ENCODE data around the gene PSME3IP1.
A peak's percentile ranks its signal among the peaks of the same experiment; 100 is the strongest.

The PSME3IP1 gene

DNA sequence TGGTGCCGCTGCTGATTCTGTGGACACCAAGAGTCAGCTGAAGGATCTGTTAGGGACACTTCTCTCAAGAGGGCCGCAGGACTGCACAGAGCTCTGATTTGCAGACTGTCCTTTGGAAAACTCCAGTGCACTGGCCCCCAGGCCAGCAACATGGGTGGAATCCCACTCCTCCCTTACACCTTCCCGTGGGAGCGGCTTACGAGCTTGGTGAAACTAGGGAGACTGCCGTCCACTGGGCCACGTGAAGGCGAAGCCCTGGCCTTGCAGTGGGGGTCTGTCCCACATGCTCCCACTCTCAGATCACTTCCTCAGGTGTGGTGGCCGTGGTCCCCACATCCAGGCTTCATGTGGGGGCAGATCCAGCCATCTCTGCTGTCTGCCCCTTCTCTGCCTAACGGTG is 36.4 kb downstream of the PSME3IP1 start:
- Histone ChIP-seq H3K27ac (replicated peaks) (no peak overlapping the region), H3K27me3 (ENCODE audit: insufficient read depth, poor library complexity, severe bottlenecking) (no peaks in the 10 kb centered on the region), H3K4me3 (replicated peaks; ENCODE audit: insufficient read depth, low read length) (no peak overlapping the region)
- no peak for DNase-seq (ENCODE audit: low read depth in 1 of 2, low spot score in 1 of 2)
- TF ChIP-seq CTCF (IDR thresholded peaks at IDR 0.05; ENCODE audit: insufficient read depth, low read length) (no peak), REST (IDR thresholded peaks at IDR 0.05; ENCODE audit: insufficient replicate concordance, low read depth) (no peak), GABPA (IDR thresholded peaks at IDR 0.05; ENCODE audit: low read depth) (no peak), POLR2AphosphoS5 (IDR thresholded peaks at IDR 0.05; ENCODE audit: low read depth) (no peak)

DNA sequence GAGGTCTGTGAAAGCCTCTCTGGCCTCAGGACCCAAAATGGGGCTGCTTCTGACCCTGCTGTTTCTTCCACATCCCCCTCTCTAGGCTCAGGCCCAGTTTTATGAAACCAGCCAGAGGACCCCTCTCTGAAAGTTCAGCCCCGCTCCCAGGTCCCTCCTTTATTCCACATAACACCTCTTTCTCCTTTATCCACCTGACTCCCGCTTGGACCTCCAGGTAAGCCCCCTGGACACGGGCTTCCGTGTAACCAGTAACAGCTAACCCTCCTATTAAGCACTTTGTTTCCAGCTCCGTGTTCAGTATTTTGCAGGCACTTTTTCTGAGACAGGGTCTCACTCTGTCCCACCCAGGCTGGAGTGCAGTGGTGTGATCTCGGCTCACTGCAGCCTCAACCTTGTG is 37.4 kb downstream of the PSME3IP1 start:
- no peak overlapping the region for H3K27ac ChIP-seq (replicated peaks)
- TF ChIP-seq CTCF (IDR thresholded peaks at IDR 0.05; ENCODE audit: insufficient read depth, low read length): no peak
- no peak for TF ChIP-seq REST (IDR thresholded peaks at IDR 0.05; ENCODE audit: insufficient replicate concordance, low read depth)
- no peak for TF ChIP-seq SPI1 (IDR thresholded peaks at IDR 0.05; ENCODE audit: borderline replicate concordance, low read depth)
- TF ChIP-seq GABPA (IDR thresholded peaks at IDR 0.05; ENCODE audit: low read depth): no peak
- TF ChIP-seq POLR2AphosphoS5 (IDR thresholded peaks at IDR 0.05; ENCODE audit: low read depth): no peak
- H3K4me3 ChIP-seq (replicated peaks; ENCODE audit: insufficient read depth, low read length): no peak overlapping the region
- no peak for DNase-seq (ENCODE audit: low read depth in 1 of 2, low spot score in 1 of 2)
- no peaks in the 10 kb centered on the region for H3K27me3 ChIP-seq (ENCODE audit: insufficient read depth, poor library complexity, severe bottlenecking)

- Histone ChIP-seq H3K27me3 (ENCODE audit: insufficient read depth, poor library complexity, severe bottlenecking) (no peaks in the 10 kb centered on the region), H3K4me3 (replicated peaks; ENCODE audit: insufficient read depth, low read length) (no peak overlapping the region), H3K27ac (replicated peaks) (peak overlapping the region; percentile 36)
- DNase-seq (ENCODE audit: low read depth in 1 of 2, low spot score in 1 of 2): peak in 1 of 2 experiments; percentile 58
- no peak for TF ChIP-seq SPI1 (IDR thresholded peaks at IDR 0.05; ENCODE audit: borderline replicate concordance, low read depth)
- TF ChIP-seq GABPA (IDR thresholded peaks at IDR 0.05; ENCODE audit: low read depth): no peak
- TF ChIP-seq POLR2AphosphoS5 (IDR thresholded peaks at IDR 0.05; ENCODE audit: low read depth): no peak; the same call in 1 of the 2 replicates
- no peak for TF ChIP-seq REST (IDR thresholded peaks at IDR 0.05; ENCODE audit: insufficient replicate concordance, low read depth)
- no peak for TF ChIP-seq CTCF (IDR thresholded peaks at IDR 0.05; ENCODE audit: insufficient read depth, low read length)
These were observed 38.2 kb downstream of the PSME3IP1 start for GRCh38 chr16:57147381-57148221.
